Thyroid gland (tissue), 4 donors: ENCODE results near the gene KDM4E. TPM values are rescaled to one million over a fixed set of nuclear protein-coding genes. Genes with fewer than 3 reads are reported as not detected.
"Not testable (repeated sequence)": the region's sequence is repeated elsewhere in the genome, so short reads cannot be mapped to it uniquely, and the experiment has no call there.

Experiments
- DNase-seq, 2 donors: peaks; one replicate each; pipeline ENCODE4 v3.0.0-alpha.2; 2019
- H3K27ac ChIP-seq, 3 donors: fragments of 200-600 bp; sonication (generic); 1 replicate in 2 of 3; 2 replicates in 1 of 3; pipeline ENCODE4 v1.5.1; 2016 to 2019; ENCODE audit warnings: mild to moderate bottlenecking in 1 of 3, moderate library complexity in 1 of 3
- H3K27me3 ChIP-seq: fragments of 200-600 bp; sonication (generic); one replicate; pipeline ENCODE4 v1.5.1; 2019
- H3K36me3 ChIP-seq, 2 donors: fragments of 200-600 bp; sonication (generic); one replicate each; pipeline ENCODE4 v1.5.1; 2016 to 2019
- H3K4me1 ChIP-seq, 2 donors: fragments of 200-600 bp; sonication (generic); one replicate each; pipeline ENCODE4 v1.5.1; 2017 to 2019
- H3K4me3 ChIP-seq, 3 donors: fragments of 200-600 bp; sonication (generic); replicated peaks in 1 of 3; 1 replicate in 2 of 3; 2 replicates in 1 of 3; pipeline ENCODE4 v1.5.1; 2016; ENCODE audit warnings: mild to moderate bottlenecking in 1 of 3
- H3K9me3 ChIP-seq: fragments of 200-600 bp; sonication (generic); one replicate; pipeline ENCODE4 v1.5.1; 2017
- POLR2A ChIP-seq, 2 donors: fragments of 450-650 bp; IDR thresholded peaks; one replicate each; pipeline ENCODE4 v1.6.1; 2017; ENCODE audit warnings: antibody characterized with exemption in 2 of 2, mild to moderate bottlenecking in 2 of 2, moderate library complexity in 1 of 2
- WGBS, 2 donors: methylation state at CpG; one replicate each; pipeline ENCODE4 v1.1.5; 2017; 5-methylcytosine and 5-hydroxymethylcytosine counted together
- intact Hi-C: fragments of 100-400 bp; cut with DNase I; formaldehyde crosslinking; loops from one replicate; pipeline ENCODE4 v1.15.1; 2023
- total RNA-seq, 4 donors: library from RNA; depleted of rRNA; stranded (reverse); fragments of >200 nt; gene quantifications; one replicate each; pipeline ENCODE4 v1.2.3, GENCODE V29; 2016
- TF ChIP-seq, protein P1 (sequence below), 6 experiments: fragments of 200-600 bp in 3 of 6; fragments of 450-650 bp in 3 of 6; sonication (generic) in 3 of 6; IDR thresholded peaks; one replicate each; pipeline ENCODE4 v1.5.1; 2016 to 2019; ENCODE audit warnings: antibody characterized with exemption in 6 of 6, mild to moderate bottlenecking in 2 of 6, inconsistent platforms in 1 of 6, moderate library complexity in 1 of 6

Gene KDM4E
- total RNA-seq, 4 donors from 2014 or later: not detected

DNA sequence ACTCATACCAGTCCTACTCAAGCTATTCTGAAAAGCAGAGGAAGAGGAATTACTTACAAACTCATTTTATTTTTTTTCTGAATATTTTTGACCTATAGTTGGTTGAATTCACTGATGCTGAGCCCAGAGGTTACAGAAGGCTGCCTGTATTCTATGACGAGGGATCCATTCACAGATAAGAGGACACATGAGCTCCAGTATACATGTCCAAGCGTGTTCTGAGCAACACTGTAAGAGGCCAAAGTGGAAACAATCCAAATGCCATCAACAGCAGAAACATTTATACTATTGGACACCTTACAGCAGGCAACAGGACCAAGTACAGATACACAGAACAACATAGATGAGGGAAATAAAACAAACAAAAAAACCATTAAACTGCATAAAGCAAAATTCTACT, 10.3 kb downstream of the KDM4E start:
- intact Hi-C loops: no loop called here
- no peak for TF ChIP-seq POLR2A (IDR thresholded peaks at IDR 0.05)
- TF ChIP-seq, protein P1, sequence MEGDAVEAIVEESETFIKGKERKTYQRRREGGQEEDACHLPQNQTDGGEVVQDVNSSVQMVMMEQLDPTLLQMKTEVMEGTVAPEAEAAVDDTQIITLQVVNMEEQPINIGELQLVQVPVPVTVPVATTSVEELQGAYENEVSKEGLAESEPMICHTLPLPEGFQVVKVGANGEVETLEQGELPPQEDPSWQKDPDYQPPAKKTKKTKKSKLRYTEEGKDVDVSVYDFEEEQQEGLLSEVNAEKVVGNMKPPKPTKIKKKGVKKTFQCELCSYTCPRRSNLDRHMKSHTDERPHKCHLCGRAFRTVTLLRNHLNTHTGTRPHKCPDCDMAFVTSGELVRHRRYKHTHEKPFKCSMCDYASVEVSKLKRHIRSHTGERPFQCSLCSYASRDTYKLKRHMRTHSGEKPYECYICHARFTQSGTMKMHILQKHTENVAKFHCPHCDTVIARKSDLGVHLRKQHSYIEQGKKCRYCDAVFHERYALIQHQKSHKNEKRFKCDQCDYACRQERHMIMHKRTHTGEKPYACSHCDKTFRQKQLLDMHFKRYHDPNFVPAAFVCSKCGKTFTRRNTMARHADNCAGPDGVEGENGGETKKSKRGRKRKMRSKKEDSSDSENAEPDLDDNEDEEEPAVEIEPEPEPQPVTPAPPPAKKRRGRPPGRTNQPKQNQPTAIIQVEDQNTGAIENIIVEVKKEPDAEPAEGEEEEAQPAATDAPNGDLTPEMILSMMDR (IDR thresholded peaks at IDR 0.05): no peak
- WGBS, 2 donors: 78 to 92% methylated on average over 2 of the region's 2 CpGs
- Histone ChIP-seq H3K27me3 (peaks cover 6% of the 10 kb centered on the region), H3K4me3 (no peak overlapping the region), H3K27ac (no peak overlapping the region), H3K9me3 (no peaks in the 10 kb centered on the region), H3K4me1 (no peaks in the 10 kb centered on the region), H3K36me3 (no peaks in the 10 kb centered on the region)
- DNase-seq: no peak

DNA sequence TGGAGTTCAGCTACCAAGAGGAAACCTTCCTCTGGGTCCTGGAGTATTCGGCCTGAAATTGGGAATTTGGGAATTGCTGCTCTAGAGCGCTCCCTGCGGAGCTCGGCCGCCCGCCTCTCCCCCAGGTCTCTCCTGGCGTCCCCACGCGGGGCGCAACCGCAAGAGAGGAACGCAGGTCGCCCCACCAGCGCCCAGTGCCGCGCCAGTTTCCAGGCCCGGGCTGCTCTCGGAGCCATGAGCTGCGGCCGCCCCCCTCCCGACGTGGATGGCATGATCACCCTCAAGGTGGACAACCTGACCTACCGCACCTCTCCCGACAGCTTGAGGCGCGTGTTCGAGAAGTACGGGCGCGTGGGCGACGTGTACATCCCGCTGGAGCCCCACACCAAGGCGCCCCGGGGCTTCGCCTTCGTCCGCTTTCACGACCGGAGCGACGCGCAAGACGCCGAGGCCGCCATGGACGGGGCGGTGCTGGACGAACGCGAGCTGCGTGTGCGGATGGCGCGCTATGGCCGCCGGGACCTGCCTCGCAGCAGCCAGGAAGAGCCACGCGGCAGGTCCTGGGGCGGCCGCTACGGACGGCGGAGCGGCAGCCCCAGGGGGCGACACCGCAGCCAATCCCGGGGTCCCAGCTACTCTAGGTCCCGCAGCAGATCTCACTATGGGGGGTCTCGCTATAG, 12.4 kb downstream of the KDM4E start:
- H3K36me3 ChIP-seq, H3K27ac ChIP-seq, H3K9me3 ChIP-seq, H3K27me3 ChIP-seq, intact Hi-C loops, H3K4me1 ChIP-seq: not testable (repeated sequence)
- DNase-seq: peak in 1 of 2 donors; percentile 6
- WGBS, 2 donors: 31 to 44% methylated on average over 18 to 45 of the region's 71 CpGs
- peak overlapping the region in 1 of 3 donors; percentile 24 for H3K4me3 ChIP-seq

DNA sequence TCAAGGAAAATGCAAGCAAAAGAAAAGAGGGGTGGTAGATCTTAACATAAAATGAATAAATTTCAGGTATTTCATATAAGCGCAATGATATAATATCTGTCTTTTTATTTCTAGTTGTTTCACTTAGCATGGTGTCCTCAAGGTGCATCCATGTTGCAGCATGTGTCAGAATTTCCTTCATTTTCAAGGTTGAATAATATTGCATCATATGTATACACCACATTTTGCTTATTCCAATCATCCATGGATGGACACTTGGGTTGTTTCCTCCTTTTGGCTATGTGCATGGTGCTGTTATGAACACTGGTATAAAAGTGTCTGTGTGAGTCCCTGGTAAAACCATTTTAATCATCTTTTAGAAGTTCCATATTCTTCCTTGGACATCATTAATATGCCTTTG, 17.2 kb downstream of the KDM4E start:
- no peak for DNase-seq
- peaks cover 5% of the 10 kb centered on the region for H3K27me3 ChIP-seq
- no peaks in the 10 kb centered on the region for H3K36me3 ChIP-seq
- H3K4me3 ChIP-seq: no peak overlapping the region
- no peak overlapping the region for H3K27ac ChIP-seq
- TF ChIP-seq, protein P1 (IDR thresholded peaks at IDR 0.05): no peak
- H3K4me1 ChIP-seq: no peaks in the 10 kb centered on the region
- intact Hi-C loops: no loop called here
- WGBS, 2 donors: 93 to 99% methylated on average over 1 of the region's 1 CpG
- no peaks in the 10 kb centered on the region for H3K9me3 ChIP-seq

DNA sequence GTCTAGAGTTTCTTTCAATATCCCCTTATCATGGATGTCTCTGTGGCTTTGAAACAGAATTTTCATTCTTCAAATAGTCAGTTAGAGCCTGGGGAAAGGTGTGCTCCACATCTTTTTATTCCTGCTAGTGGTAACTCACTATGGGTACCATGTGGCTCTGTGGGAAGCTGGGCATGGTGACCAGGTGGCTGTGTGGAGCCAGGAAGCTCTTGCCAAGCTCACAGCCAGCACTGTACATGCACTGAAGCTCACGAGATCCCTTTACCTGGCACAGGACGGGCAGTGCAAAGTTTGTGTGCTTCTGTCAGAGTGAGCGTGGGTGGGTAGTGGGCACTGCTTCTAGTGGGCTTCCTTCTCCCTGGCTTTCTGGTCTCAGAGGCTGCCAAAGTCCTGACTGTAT, 17.8 kb downstream of the KDM4E start:
- H3K4me3 ChIP-seq: no peak overlapping the region
- intact Hi-C loops: no loop called here
- WGBS, 2 donors: 80 to 92% methylated on average over 3 of the region's 3 CpGs
- H3K9me3 ChIP-seq: no peaks in the 10 kb centered on the region
- no peaks in the 10 kb centered on the region for H3K36me3 ChIP-seq
- TF ChIP-seq POLR2A (IDR thresholded peaks at IDR 0.05): no peak
- TF ChIP-seq, protein P1 (IDR thresholded peaks at IDR 0.05): no peak
- H3K27ac ChIP-seq: no peak overlapping the region
- peaks cover 4% of the 10 kb centered on the region for H3K27me3 ChIP-seq
- no peak for DNase-seq
- no peaks in the 10 kb centered on the region for H3K4me1 ChIP-seq

DNA sequence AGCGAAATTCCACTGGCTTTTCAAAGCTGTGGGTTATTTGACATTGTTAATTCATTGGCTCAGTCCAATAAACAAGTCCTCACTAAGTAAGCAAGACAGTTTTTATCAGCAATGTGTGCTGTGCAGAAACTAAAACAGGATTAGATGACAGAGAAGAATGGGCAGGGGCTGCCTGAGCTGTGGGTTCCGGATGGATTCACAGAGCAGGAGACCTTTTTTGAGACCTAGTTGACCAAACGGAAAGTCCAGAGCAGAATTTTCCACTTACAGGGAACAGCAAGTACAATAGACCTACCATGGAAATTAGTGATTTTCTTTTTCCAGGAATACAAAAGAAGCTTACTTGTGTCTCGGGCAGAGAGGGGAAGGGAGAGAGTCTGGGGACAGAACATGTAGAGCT, 19.0 kb downstream of the KDM4E start:
- H3K36me3 ChIP-seq: no peaks in the 10 kb centered on the region
- intact Hi-C loops: no loop called here
- TF ChIP-seq POLR2A (IDR thresholded peaks at IDR 0.05): no peak
- TF ChIP-seq, protein P1 (IDR thresholded peaks at IDR 0.05): no peak
- no peak overlapping the region for H3K4me3 ChIP-seq
- H3K27ac ChIP-seq: no peak overlapping the region
- 48 to 55% methylated on average over 4 of the region's 4 CpGs for WGBS, 2 donors
- H3K4me1 ChIP-seq: no peaks in the 10 kb centered on the region
- no peak for DNase-seq
- H3K9me3 ChIP-seq: no peaks in the 10 kb centered on the region
- H3K27me3 ChIP-seq: peaks cover 4% of the 10 kb centered on the region
